ENCODE results near the gene PCDH9. TPM values are rescaled to one million over a fixed set of nuclear protein-coding genes. Genes with fewer than 3 reads are reported as not detected.

The PCDH9 gene
- total RNA-seq, 4 donors from 2014 or later = 0.37 to 2.4 (median 1.5) TPM

- Histone ChIP-seq H3K9me3 (no peaks in the 10 kb centered on the region), H3K4me3 (no peak overlapping the region), H3K27me3 (no peaks in the 10 kb centered on the region), H3K27ac (no peak overlapping the region), H3K4me1 (no peaks in the 10 kb centered on the region), H3K36me3 (no peaks in the 10 kb centered on the region)
- DNase-seq = no peak
- in situ Hi-C loops (cut with MboI; ENCODE audit: low pct_ligation_motif_present in 1 of 4, low pct_unique_long_range_greater_than_20kb in 1 of 4, low sequenced_read_pairs in 3 of 4) = no loop called here
- 82 to 86% methylated on average over 1 of the region's 1 CpG for WGBS, 2 donors (ENCODE audit: low coverage in 1 of 2)
- TF ChIP-seq EP300 (IDR thresholded peaks at IDR 0.05; ENCODE audit: low read depth) (no peak), POLR2AphosphoS5 (IDR thresholded peaks at IDR 0.05) (no peak), CTCF (IDR thresholded peaks at IDR 0.05) (no peak), POLR2A (IDR thresholded peaks at IDR 0.05) (no peak)
- intact Hi-C loops (cut with DNase I; ENCODE audit: low total_unique reads) = loop anchor here (10.0 kb wide), 1 partner anchor 45 kb away; no protein-coding TSS in a partner anchor
Measured at GRCh38 chr13:66530158-66530557, 700.0 kb downstream of the PCDH9 start.

- intact Hi-C loops (cut with DNase I; ENCODE audit: low total_unique reads) = no loop called here
- Histone ChIP-seq H3K4me1 (no peaks in the 10 kb centered on the region), H3K36me3 (no peaks in the 10 kb centered on the region), H3K27me3 (no peaks in the 10 kb centered on the region), H3K4me3 (no peak overlapping the region), H3K9me3 (no peaks in the 10 kb centered on the region), H3K27ac (no peak overlapping the region)
- DNase-seq = no peak
- in situ Hi-C loops (cut with MboI; ENCODE audit: low pct_ligation_motif_present in 1 of 4, low pct_unique_long_range_greater_than_20kb in 1 of 4, low sequenced_read_pairs in 3 of 4) = no loop called here
- 60 to 64% methylated on average over 2 of the region's 2 CpGs for WGBS, 2 donors (ENCODE audit: low coverage in 1 of 2)
- TF ChIP-seq POLR2AphosphoS5 (IDR thresholded peaks at IDR 0.05) = no peak
- no peak for TF ChIP-seq POLR2A (IDR thresholded peaks at IDR 0.05)
- TF ChIP-seq CTCF (IDR thresholded peaks at IDR 0.05) = no peak
- TF ChIP-seq EP300 (IDR thresholded peaks at IDR 0.05; ENCODE audit: low read depth) = no peak
Measured at GRCh38 chr13:66528944-66529576, 701.1 kb downstream of the PCDH9 start.

GRCh38 chr13:66528180-66528579, 702.0 kb downstream of the PCDH9 start:
- Histone ChIP-seq H3K27ac (no peak overlapping the region), H3K4me3 (no peak overlapping the region), H3K27me3 (no peaks in the 10 kb centered on the region), H3K36me3 (no peaks in the 10 kb centered on the region), H3K4me1 (no peaks in the 10 kb centered on the region), H3K9me3 (no peaks in the 10 kb centered on the region)
- 69 to 93% methylated on average over 3 to 5 of the region's 5 CpGs for WGBS, 2 donors (ENCODE audit: low coverage in 1 of 2)
- TF ChIP-seq POLR2AphosphoS5 (IDR thresholded peaks at IDR 0.05) (no peak), POLR2A (IDR thresholded peaks at IDR 0.05) (no peak), CTCF (IDR thresholded peaks at IDR 0.05) (no peak), EP300 (IDR thresholded peaks at IDR 0.05; ENCODE audit: low read depth) (no peak)
- in situ Hi-C loops (cut with MboI; ENCODE audit: low pct_ligation_motif_present in 1 of 4, low pct_unique_long_range_greater_than_20kb in 1 of 4, low sequenced_read_pairs in 3 of 4) (no loop called here), intact Hi-C loops (cut with DNase I; ENCODE audit: low total_unique reads) (no loop called here)
- DNase-seq = no peak

- no peak for DNase-seq
- 70 to 75% methylated on average over 2 of the region's 2 CpGs for WGBS, 2 donors (ENCODE audit: low coverage in 1 of 2)
- Histone ChIP-seq H3K4me1 (no peaks in the 10 kb centered on the region), H3K27me3 (no peaks in the 10 kb centered on the region), H3K27ac (no peak overlapping the region), H3K36me3 (no peaks in the 10 kb centered on the region), H3K9me3 (no peaks in the 10 kb centered on the region), H3K4me3 (no peak overlapping the region)
- intact Hi-C loops (cut with DNase I; ENCODE audit: low total_unique reads) (no loop called here), in situ Hi-C loops (cut with MboI; ENCODE audit: low pct_ligation_motif_present in 1 of 4, low pct_unique_long_range_greater_than_20kb in 1 of 4, low sequenced_read_pairs in 3 of 4) (no loop called here)
- TF ChIP-seq CTCF (IDR thresholded peaks at IDR 0.05) = no peak
- no peak for TF ChIP-seq POLR2A (IDR thresholded peaks at IDR 0.05)
- TF ChIP-seq EP300 (IDR thresholded peaks at IDR 0.05; ENCODE audit: low read depth) = no peak
Measured at GRCh38 chr13:66520511-66521355, 709.4 kb downstream of the PCDH9 start.
